H1 (cell line): ENCODE measurements around the gene PPP1R3C. TPM values are rescaled to one million over a fixed set of nuclear protein-coding genes. Genes with fewer than 3 reads are reported as not detected.

Experiments used
- CTCF ChIA-PET: fragments of 300-600 bp; sonication (Branson Sonifier 250); formaldehyde crosslinking; loops from one replicate; lab custom pipeline; 2021; ENCODE audit not compliant: partially characterized antibody; lab: Charles Lee
- POLR2A ChIA-PET: fragments of 300-600 bp; sonication (Branson Sonifier 250); formaldehyde crosslinking; loops from one replicate; lab custom pipeline; 2021; ENCODE audit warnings: inconsistent platforms; ENCODE audit not compliant: partially characterized antibody; lab: Charles Lee
- DNase-seq, 2 experiments: peaks; one replicate each; pipeline versions ENCODE4 v3.0.0 to v3.0.0-alpha.2; 2010 to 2022; ENCODE audit warnings: low spot score in 2 of 2, low read depth in 1 of 2, mixed read lengths in 1 of 2
- FAIRE-seq: peaks from 2 replicates; lab custom pipeline; 2011; peaks lifted over from hg19 to GRCh38; lab: Jason Lieb, UNC
- H2AFZ ChIP-seq: 2 replicates; pipeline ENCODE4 v1.8.1; 2012; ENCODE audit warnings: low read length, inconsistent platforms
- H2AK5ac ChIP-seq: 2 replicates; pipeline ENCODE4 v1.6.1; 2013; ENCODE audit warnings: low read depth, low read length
- H2BK120ac ChIP-seq: replicated peaks from 2 replicates; pipeline ENCODE3; 2013; ENCODE audit warnings: low read depth, low read length, inconsistent platforms
- H2BK12ac ChIP-seq: 2 replicates; pipeline ENCODE4 v1.6.1; 2013; ENCODE audit warnings: low read depth, low read length
- H2BK15ac ChIP-seq: 2 replicates; pipeline ENCODE4 v1.6.1; 2013; ENCODE audit warnings: low read length
- H2BK20ac ChIP-seq: 2 replicates; pipeline ENCODE4 v1.6.1; 2013; ENCODE audit warnings: low read length
- H2BK5ac ChIP-seq: 2 replicates; pipeline ENCODE4 v1.6.1; 2013; ENCODE audit warnings: low read depth, low read length
- H3K14ac ChIP-seq: 2 replicates; pipeline ENCODE4 v1.6.1; 2013; ENCODE audit warnings: inconsistent platforms; ENCODE audit not compliant: insufficient read length
- H3K18ac ChIP-seq: 2 replicates; pipeline ENCODE4 v1.6.1; 2013; ENCODE audit warnings: low read length; ENCODE audit errors: extremely low read depth
- H3K23ac ChIP-seq: 2 replicates; pipeline ENCODE4 v1.6.1; 2013; ENCODE audit warnings: inconsistent platforms; ENCODE audit not compliant: insufficient read length
- H3K23me2 ChIP-seq: 2 replicates; pipeline ENCODE4 v1.6.1; 2013; ENCODE audit warnings: low read depth, low read length
- H3K27ac ChIP-seq: 2 replicates; pipeline ENCODE4 v1.6.1; 2011; ENCODE audit warnings: low read depth, low read length, inconsistent platforms
- H3K27me3 ChIP-seq, 4 experiments: replicated peaks in 1 of 4; 1 replicate in 1 of 4; 2 replicates in 3 of 4; pipeline versions ENCODE4 v1.6.1 to v1.8.1; 2011 to 2013; ENCODE audit warnings: low read length in 3 of 4, mild to moderate bottlenecking in 3 of 4, inconsistent platforms in 2 of 4, mixed read lengths in 2 of 4, moderate library complexity in 1 of 4; ENCODE audit not compliant: control insufficient read depth in 3 of 4, insufficient read depth in 3 of 4; ENCODE audit errors: extremely low read depth in 1 of 4
- H3K36me3 ChIP-seq, 4 experiments: 2 replicates each; pipeline versions ENCODE4 v1.6.1 to v1.8.1; 2011 to 2013; ENCODE audit warnings: mild to moderate bottlenecking in 4 of 4, low read length in 3 of 4, moderate library complexity in 2 of 4, control low read depth in 1 of 4, inconsistent platforms in 1 of 4; ENCODE audit not compliant: insufficient read depth in 4 of 4, control insufficient read depth in 2 of 4
- H3K4ac ChIP-seq: replicated peaks from 2 replicates; pipeline ENCODE3; 2013; ENCODE audit warnings: low read length, low read depth, mixed read lengths, inconsistent platforms; ENCODE audit not compliant: insufficient read length
- H3K4me1 ChIP-seq, 4 experiments: replicated peaks in 1 of 4; 1 replicate in 1 of 4; 2 replicates in 3 of 4; pipeline versions ENCODE4 v1.6.1 to v1.8.1; 2011 to 2013; ENCODE audit warnings: low read length in 3 of 4, inconsistent platforms in 2 of 4, mixed read lengths in 1 of 4; ENCODE audit not compliant: insufficient read depth in 4 of 4, control insufficient read depth in 3 of 4
- H3K4me2 ChIP-seq, 2 experiments: 2 replicates each; pipeline versions ENCODE4 v1.6.1 to v1.8.1; 2011 to 2013; ENCODE audit warnings: low read depth in 2 of 2, low read length in 2 of 2, control low read depth in 1 of 2, inconsistent platforms in 1 of 2, mild to moderate bottlenecking in 1 of 2; ENCODE audit not compliant: insufficient read depth in 1 of 2
- H3K4me3 ChIP-seq, 4 experiments: fragments of 200-600, 300-600 bp in 1 of 4; sonication (generic), shearing (Covaris generic), sonication (Bioruptor Twin) in 1 of 4; 2 replicates each; pipeline versions ENCODE4 v1.5.1 to v1.8.1; 2011 to 2016; ENCODE audit warnings: low read length in 4 of 4, low read depth in 3 of 4, control low read depth in 2 of 4, inconsistent platforms in 2 of 4, mild to moderate bottlenecking in 2 of 4, mixed read lengths in 1 of 4, moderate library complexity in 1 of 4; ENCODE audit not compliant: insufficient read depth in 2 of 4; ENCODE audit errors: extremely low read depth in 1 of 4
- H3K56ac ChIP-seq: replicated peaks from 2 replicates; pipeline ENCODE3; 2013; ENCODE audit warnings: low read depth, mild to moderate bottlenecking, mixed read lengths, low read length, inconsistent platforms; ENCODE audit not compliant: insufficient read length
- H3K79me1 ChIP-seq: 2 replicates; pipeline ENCODE4 v1.6.1; 2013; ENCODE audit warnings: low read depth, low read length, control low read depth
- H3K79me2 ChIP-seq, 2 experiments: 2 replicates each; pipeline versions ENCODE4 v1.6.1 to v1.8.1; 2012 to 2013; ENCODE audit warnings: low read length in 2 of 2, mild to moderate bottlenecking in 2 of 2, inconsistent platforms in 1 of 2; ENCODE audit not compliant: insufficient read depth in 2 of 2, control insufficient read depth in 1 of 2
- H3K9ac ChIP-seq, 4 experiments: replicated peaks in 1 of 4; 1 replicate in 1 of 4; 2 replicates in 3 of 4; pipeline versions ENCODE4 v1.6.1 to v1.8.1; 2011 to 2013; ENCODE audit warnings: low read depth in 3 of 4, low read length in 3 of 4, control low read depth in 2 of 4, mild to moderate bottlenecking in 2 of 4, moderate library complexity in 2 of 4, inconsistent platforms in 1 of 4; ENCODE audit errors: extremely low read depth in 1 of 4
- H3K9me3 ChIP-seq, 2 experiments: 2 replicates each; pipeline versions ENCODE4 v1.6.1 to v1.8.1; 2012 to 2013; ENCODE audit warnings: mild to moderate bottlenecking in 2 of 2, moderate library complexity in 2 of 2, control low read depth in 1 of 2, inconsistent platforms in 1 of 2, low read depth in 1 of 2, low read length in 1 of 2, mixed read lengths in 1 of 2; ENCODE audit not compliant: insufficient read depth in 2 of 2
- H4K20me1 ChIP-seq, 2 experiments: replicated peaks in 1 of 2; 2 replicates each; pipeline versions ENCODE3 to v1.8.1; 2011 to 2013; ENCODE audit warnings: inconsistent platforms in 2 of 2, low read length in 2 of 2, mild to moderate bottlenecking in 1 of 2; ENCODE audit not compliant: insufficient read depth in 2 of 2, control insufficient read depth in 1 of 2
- H4K5ac ChIP-seq: 2 replicates; pipeline ENCODE4 v1.6.1; 2013; ENCODE audit warnings: low read length, low read depth, mixed read lengths, inconsistent platforms; ENCODE audit not compliant: insufficient read length
- H4K8ac ChIP-seq: 2 replicates; pipeline ENCODE4 v1.8.0; 2013; ENCODE audit warnings: mild to moderate bottlenecking, moderate library complexity, low read length, inconsistent platforms; ENCODE audit not compliant: insufficient read depth; ENCODE audit errors: extremely low read depth
- H4K91ac ChIP-seq: replicated peaks from 2 replicates; pipeline ENCODE3; 2013; ENCODE audit warnings: low read length, mixed read lengths, inconsistent platforms; ENCODE audit not compliant: insufficient read length
- CHD2 ChIP-seq: IDR thresholded peaks from 2 replicates; pipeline ENCODE4 v1.6.1; 2012; ENCODE audit warnings: low read length, improper control_type of control experiment
- KDM5A ChIP-seq: fragments of 200-600 bp; IDR thresholded peaks from 2 replicates; pipeline ENCODE4 v1.7.1; 2012; ENCODE audit warnings: mild to moderate bottlenecking, low read length, inconsistent platforms, mixed read lengths
- WGBS, 2 experiments: shearing (Covaris generic) in 1 of 2; methylation state at CpG; one replicate each; pipeline versions ENCODE4 v1.1.6 to v1.1.7; 2013 to 2015; ENCODE audit warnings: low lambda C conversion rate in 2 of 2, mixed read lengths in 2 of 2, inconsistent platforms in 1 of 2, low coverage in 1 of 2, missing lambda C conversion rate in 1 of 2; ENCODE audit not compliant: insufficient replicate concordance in 2 of 2, insufficient coverage in 1 of 2, insufficient read length in 1 of 2; ENCODE audit errors: extremely low coverage in 1 of 2, missing lambda C conversion rate in 1 of 2; 5-methylcytosine and 5-hydroxymethylcytosine counted together
- polyA plus RNA-seq, 7 experiments: library from polyadenylated mRNA; depleted of rRNA in 3 of 7; stranded (reverse) in 5 of 7; unstranded in 2 of 7; fragments of >200 nt in 5 of 7; fragments of 200-250 nt in 2 of 7; gene quantifications; 1 replicate in 5 of 7; 2 replicates in 1 of 7; 4 replicates in 1 of 7; pipeline versions ENCODE4 v1.2.1 to v1.2.3, GENCODE V29; 2011 to 2013; ENCODE audit warnings: missing spikeins in 2 of 7, mixed read lengths in 2 of 7
- total RNA-seq: library from RNA; stranded (reverse); fragmentation: NEBNext Ultra II Directional; extraction: Animal tissue kit (Norgen Biotek cat#: 25700); gene quantifications from 2 replicates; pipeline ENCODE4 v1.2.1, GENCODE V29; 2021

PPP1R3C gene
- total and polyA plus RNA-seq, 2 of the 8 experiments (the other 6 are each of a cell fraction or from before 2014, with no cell fraction given) = 1.3 TPM

DNA sequence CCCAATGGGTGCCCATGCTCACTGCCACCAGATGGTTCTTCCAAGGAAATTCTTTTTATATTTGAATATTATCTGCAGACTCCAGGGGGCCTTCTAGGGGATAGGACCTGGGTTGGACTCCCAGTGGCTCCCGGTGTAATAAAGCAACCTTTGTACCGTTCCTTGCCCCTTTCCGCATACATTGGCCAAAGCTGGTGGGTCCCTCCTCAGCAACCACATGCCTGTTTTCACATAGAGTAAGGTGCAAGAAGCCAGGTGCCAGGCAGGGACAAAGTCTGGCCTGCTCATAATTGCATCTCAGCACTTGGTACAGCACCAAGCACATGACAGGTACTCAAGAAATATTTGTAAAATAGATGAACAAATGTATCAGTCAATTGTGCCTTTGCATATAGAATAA is 46.4 kb upstream of the PPP1R3C start:
- Histone ChIP-seq H2BK15ac (no peak overlapping the region), H3K4ac (no peak overlapping the region), H3K27ac (no peak overlapping the region), H3K18ac (no peak overlapping the region), H3K36me3 (no peaks in the 10 kb centered on the region), H4K20me1 (no peaks in the 10 kb centered on the region), H2BK120ac (no peak overlapping the region), H3K79me2 (no peaks in the 10 kb centered on the region), H3K9ac (no peak overlapping the region), H2BK5ac (no peak overlapping the region), H4K91ac (no peak overlapping the region), H3K9me3 (no peaks in the 10 kb centered on the region), H3K27me3 (no peaks in the 10 kb centered on the region), H4K8ac (no peak overlapping the region), H3K23me2 (no peaks in the 10 kb centered on the region), H3K4me1 (peaks cover 2 to 17% (median 6%) of the 10 kb centered on the region in 4 experiments; a peak in 6 of 7 replicates), H3K4me2 (no peak overlapping the region), H3K79me1 (no peaks in the 10 kb centered on the region), H4K5ac (no peak overlapping the region), H2BK12ac (no peak overlapping the region), H2AK5ac (no peak overlapping the region), H3K4me3 (no peak overlapping the region), H3K14ac (no peak overlapping the region), H2AFZ (no peak overlapping the region), H2BK20ac (no peak overlapping the region), H3K23ac (no peak overlapping the region), H3K56ac (no peak overlapping the region)
- FAIRE-seq = no peak
- POLR2A ChIA-PET = no interaction called here
- CTCF ChIA-PET = interaction anchor here (2.6 to 7.0 kb wide), 2 partner anchors 14 to 35 kb away, joined by 9 to 67 read pairs; no protein-coding TSS in a partner anchor
- DNase-seq = no peak
- 89% methylated on average over 3 of the region's 3 CpGs; no CpG with 5 or more reads in 1 of the 2 experiments for WGBS, 2 experiments
- TF ChIP-seq KDM5A (no peak), CHD2 (no peak)
